ENCODE measurements around the gene HSD11B2. TPM values are rescaled to one million over a fixed set of nuclear protein-coding genes. Genes with fewer than 3 reads are reported as not detected.

The HSD11B2 gene
- total and polyA plus RNA-seq, 10 of the 15 experiments (the other 5 are each of a cell fraction or from before 2014, with no cell fraction given) = 0.09 to 0.34 (median 0.21) TPM; not detected in 2

GRCh38 chr16:67464565-67464964, 33.6 kb downstream of the HSD11B2 start:
- Histone ChIP-seq H3K27me3 (replicated peaks in 1 of 2; ENCODE audit: control insufficient read depth in 2 of 2, insufficient read depth in 2 of 2, low read length in 1 of 2) (no peaks in the 10 kb centered on the region), H3K4me3 (no peak overlapping the region), H3K79me2 (ENCODE audit: control insufficient read depth, insufficient read depth, low read length) (peaks cover 18% of the 10 kb centered on the region), H4K20me1 (ENCODE audit: control insufficient read depth, insufficient read depth) (peaks cover 23% of the 10 kb centered on the region), H3K36me3 (ENCODE audit: control insufficient read depth in 2 of 2, insufficient read depth in 2 of 2, low read length in 1 of 2) (peaks cover 4 to 7% of the 10 kb centered on the region in 2 experiments; a peak in 3 of 4 replicates), H3K4me1 (ENCODE audit: control insufficient read depth, insufficient read depth, low read length) (peaks cover 7% of the 10 kb centered on the region), H2AFZ (ENCODE audit: control insufficient read depth, low read depth, low read length) (no peak overlapping the region), H3K4me2 (ENCODE audit: control insufficient read depth, insufficient read depth) (no peak overlapping the region), H3K27ac (ENCODE audit: control insufficient read depth, insufficient read depth) (no peak overlapping the region), H3K9ac (ENCODE audit: control insufficient read depth, insufficient read depth, low read length) (no peak overlapping the region), H3K9me3 (replicated peaks; ENCODE audit: control insufficient read depth, insufficient read depth, low read length) (no peaks in the 10 kb centered on the region)
- 45% methylated on average over 2 of the region's 2 CpGs for WGBS (ENCODE audit: insufficient coverage, insufficient replicate concordance, low lambda C conversion rate, missing lambda C conversion rate)
- BruUV-seq (replicated peaks) = no TSS peak
- DNase-seq (ENCODE audit: low read depth, low spot score) (no peak), ATAC-seq (no peak), FAIRE-seq (no peak)
- ChIA-PET CTCF (interaction anchor here (0.9 to 8.0 kb wide), 6 partner anchors 9 to 502 kb away, joined by 3 to 81 read pairs (median 4); no protein-coding TSS in a partner anchor), SMC1A (ENCODE audit: uncharacterized antibody, unreplicated experiment) (interaction anchor here (0.9 to 1.4 kb wide), 4 partner anchors 18 to 45 kb away, joined by 3 to 7 read pairs (median 4); no protein-coding TSS in a partner anchor), POLR2A (interaction anchor here (1.0 kb wide), 1 partner anchor 15 kb away, joined by 3 read pairs; no protein-coding TSS in a partner anchor), RAD21 (ENCODE audit: unreplicated experiment) (interaction anchor here (2.0 to 3.6 kb wide), 2 partner anchors 17 to 37 kb away, joined by 6 to 31 read pairs; no protein-coding TSS in a partner anchor)
- in situ Hi-C loops (cut with MboI) = no loop called here
- no peak for TF ChIP-seq IKZF1 (conservative IDR thresholded peaks at IDR 0.05)
- TF ChIP-seq ZSCAN29 (IDR thresholded peaks at IDR 0.05) = no peak
- TF ChIP-seq RB1 (IDR thresholded peaks at IDR 0.05; ENCODE audit: borderline replicate concordance) = no peak
- no peak for TF ChIP-seq MEF2A (IDR thresholded peaks at IDR 0.05; ENCODE audit: insufficient read depth, low read depth, low read length)
- TF ChIP-seq, protein P1, sequence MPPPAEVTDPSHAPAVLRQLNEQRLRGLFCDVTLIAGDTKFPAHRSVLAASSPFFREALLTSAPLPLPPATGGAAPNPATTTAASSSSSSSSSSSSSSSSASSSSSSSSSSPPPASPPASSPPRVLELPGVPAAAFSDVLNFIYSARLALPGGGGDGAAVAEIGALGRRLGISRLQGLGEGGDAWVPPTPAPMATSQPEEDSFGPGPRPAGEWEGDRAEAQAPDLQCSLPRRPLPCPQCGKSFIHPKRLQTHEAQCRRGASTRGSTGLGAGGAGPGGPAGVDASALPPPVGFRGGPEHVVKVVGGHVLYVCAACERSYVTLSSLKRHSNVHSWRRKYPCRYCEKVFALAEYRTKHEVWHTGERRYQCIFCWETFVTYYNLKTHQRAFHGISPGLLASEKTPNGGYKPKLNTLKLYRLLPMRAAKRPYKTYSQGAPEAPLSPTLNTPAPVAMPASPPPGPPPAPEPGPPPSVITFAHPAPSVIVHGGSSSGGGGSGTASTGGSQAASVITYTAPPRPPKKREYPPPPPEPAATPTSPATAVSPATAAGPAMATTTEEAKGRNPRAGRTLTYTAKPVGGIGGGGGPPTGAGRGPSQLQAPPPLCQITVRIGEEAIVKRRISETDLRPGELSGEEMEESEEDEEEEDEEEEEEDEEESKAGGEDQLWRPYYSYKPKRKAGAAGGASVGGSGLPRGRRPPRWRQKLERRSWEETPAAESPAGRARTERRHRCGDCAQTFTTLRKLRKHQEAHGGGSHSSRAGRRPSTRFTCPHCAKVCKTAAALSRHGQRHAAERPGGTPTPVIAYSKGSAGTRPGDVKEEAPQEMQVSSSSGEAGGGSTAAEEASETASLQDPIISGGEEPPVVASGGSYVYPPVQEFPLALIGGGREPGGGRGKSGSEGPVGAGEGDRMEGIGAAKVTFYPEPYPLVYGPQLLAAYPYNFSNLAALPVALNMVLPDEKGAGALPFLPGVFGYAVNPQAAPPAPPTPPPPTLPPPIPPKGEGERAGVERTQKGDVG (CRISPR knock-in tag; IDR thresholded peaks at IDR 0.05) = no peak
- intact Hi-C loops (cut with micrococcal nuclease; ENCODE audit: unreplicated experiment) = no loop called here
